Measurements from ENCODE around the gene GRHPR. TPM values are rescaled to one million over a fixed set of nuclear protein-coding genes. Genes with fewer than 3 reads are reported as not detected.

Gene GRHPR
- total and polyA plus RNA-seq, 2 of the 4 experiments (the other 2 are of a cell fraction): 182 to 191 TPM

DNA sequence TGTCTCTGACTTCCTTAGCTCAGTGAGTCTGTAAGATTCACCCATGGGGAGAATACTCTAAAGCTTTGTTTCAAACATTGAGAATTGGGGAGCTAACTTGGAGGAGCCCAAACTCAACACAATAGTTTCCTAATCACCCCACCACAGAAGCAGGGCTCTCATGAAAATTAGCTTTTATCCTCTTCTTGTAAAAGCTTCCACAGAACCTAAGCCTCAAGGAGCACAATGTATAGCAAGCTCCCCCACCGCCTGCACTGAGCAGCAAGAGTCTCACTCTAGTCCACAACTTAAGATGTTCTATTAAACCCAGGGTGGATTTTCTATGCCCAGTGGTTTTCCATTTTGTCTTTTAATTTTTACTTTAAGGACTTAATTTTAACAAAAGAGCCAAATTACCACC, 48.9 kb upstream of the GRHPR start:
- intact Hi-C loops (cut with micrococcal nuclease): no loop called here
- peaks cover 2% of the 10 kb centered on the region; the same call in 1 of the 2 replicates for H3K9me1 ChIP-seq (ENCODE audit: insufficient read depth, low read length)
- H3K9ac ChIP-seq (ENCODE audit: low read depth, low read length): no peak overlapping the region
- no peak overlapping the region for H3K4me2 ChIP-seq (ENCODE audit: low read depth, low read length)
- no peak overlapping the region for H2BK5ac ChIP-seq (ENCODE audit: low read depth, low read length, poor library complexity, severe bottlenecking)
- no CpG with 5 or more reads among the region's 1 CpG for WGBS, 2 experiments (ENCODE audit: extremely low coverage in 2 of 2, insufficient read length in 1 of 2)
- H2BK120ac ChIP-seq (ENCODE audit: low read depth, low read length): no peak overlapping the region
- no peak overlapping the region for H2AFZ ChIP-seq (replicated peaks; ENCODE audit: low read length, poor library complexity)
- H4K8ac ChIP-seq (ENCODE audit: low read depth in 2 of 2, low read length in 2 of 2): no peak overlapping the region
- in situ Hi-C loops (cut with MboI; ENCODE audit: low sequenced_read_pairs): loop anchor here (10.0 kb wide), 1 partner anchor 59 kb away; no protein-coding TSS in a partner anchor
- TF ChIP-seq MAFK (IDR thresholded peaks at IDR 0.05; ENCODE audit: low read depth, low read length) (no peak), SMC3 (IDR thresholded peaks at IDR 0.05; ENCODE audit: low read depth, low read length) (no peak), MAZ (IDR thresholded peaks at IDR 0.05; ENCODE audit: borderline replicate concordance, low read depth, low read length) (no peak), FOS (IDR thresholded peaks at IDR 0.05; ENCODE audit: low read depth, low read length) (no peak), POLR2A (IDR thresholded peaks at IDR 0.05; ENCODE audit: low read depth, low read length) (no peak), USF2 (IDR thresholded peaks at IDR 0.05; ENCODE audit: low read depth, low read length) (no peak), NFE2L2 (IDR thresholded peaks at IDR 0.05; ENCODE audit: low read depth, low read length) (no peak), CHD1 (IDR thresholded peaks at IDR 0.05; ENCODE audit: low read depth, low read length) (no peak), RFX5 (IDR thresholded peaks at IDR 0.05; ENCODE audit: low read depth, low read length) (no peak), RAD21 (IDR thresholded peaks at IDR 0.05; ENCODE audit: low read length) (no peak), BHLHE40 (IDR thresholded peaks at IDR 0.05; ENCODE audit: low read depth, low read length) (no peak), MXI1 (IDR thresholded peaks at IDR 0.05; ENCODE audit: borderline replicate concordance, low read depth, low read length) (no peak), CTCF (conservative IDR thresholded peaks at IDR 0.05; ENCODE audit: low read depth, low read length) (no peak), CEBPB (IDR thresholded peaks at IDR 0.05; ENCODE audit: low read depth, low read length) (no peak), RCOR1 (IDR thresholded peaks at IDR 0.05; ENCODE audit: insufficient replicate concordance, low read length) (no peak)
- TF ChIP-seq, protein P1, sequence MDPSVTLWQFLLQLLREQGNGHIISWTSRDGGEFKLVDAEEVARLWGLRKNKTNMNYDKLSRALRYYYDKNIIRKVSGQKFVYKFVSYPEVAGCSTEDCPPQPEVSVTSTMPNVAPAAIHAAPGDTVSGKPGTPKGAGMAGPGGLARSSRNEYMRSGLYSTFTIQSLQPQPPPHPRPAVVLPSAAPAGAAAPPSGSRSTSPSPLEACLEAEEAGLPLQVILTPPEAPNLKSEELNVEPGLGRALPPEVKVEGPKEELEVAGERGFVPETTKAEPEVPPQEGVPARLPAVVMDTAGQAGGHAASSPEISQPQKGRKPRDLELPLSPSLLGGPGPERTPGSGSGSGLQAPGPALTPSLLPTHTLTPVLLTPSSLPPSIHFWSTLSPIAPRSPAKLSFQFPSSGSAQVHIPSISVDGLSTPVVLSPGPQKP (IDR thresholded peaks at IDR 0.05; ENCODE audit: borderline replicate concordance, low read depth, low read length): no peak
- H3K9me3 ChIP-seq (ENCODE audit: control insufficient read depth, insufficient read depth, low read length): no peaks in the 10 kb centered on the region
- H4K91ac ChIP-seq (ENCODE audit: insufficient read depth, low read depth, low read length): no peak overlapping the region
- H2AK5ac ChIP-seq (ENCODE audit: low read depth, low read length): no peak overlapping the region
- no peak overlapping the region for H3K4me3 ChIP-seq (ENCODE audit: insufficient read depth, low read depth, low read length)
- ATAC-seq (ENCODE audit: low read depth) (no peak), DNase-seq (no peak)
- H2BK15ac ChIP-seq (ENCODE audit: low read depth, low read length): no peak overlapping the region
- POLR2A ChIA-PET (ENCODE audit: unreplicated experiment): no interaction called here
- dilution Hi-C loops (cut with HindIII; ENCODE audit: low sequenced_read_pairs, unreplicated experiment): no loop called here
- H3K4ac ChIP-seq (ENCODE audit: low read depth, low read length): no peak overlapping the region
- H3K27me3 ChIP-seq (ENCODE audit: control insufficient read depth, insufficient read depth, low read length): peaks cover 14% of the 10 kb centered on the region
- H3K27ac ChIP-seq (ENCODE audit: insufficient read depth, low read length): no peak overlapping the region
- 0 out of 2 replicates have a peak, but pooled peaks cover 2% of the 10 kb centered on the region for H3K4me1 ChIP-seq (ENCODE audit: control insufficient read depth, insufficient read depth, low read length)
- H3K56ac ChIP-seq (ENCODE audit: extremely low read depth, insufficient read depth, low read length): no peak overlapping the region
- H4K20me1 ChIP-seq (ENCODE audit: insufficient read depth, low read length): no peaks in the 10 kb centered on the region; the same call in 1 of the 2 replicates
- H3K79me1 ChIP-seq (ENCODE audit: low read depth in 1 of 2, low read length in 2 of 2): no peaks in the 10 kb centered on the region
- CTCF ChIA-PET: no interaction called here
- BruUV-seq (replicated peaks): no TSS peak
- no peak overlapping the region for H2BK20ac ChIP-seq (ENCODE audit: low read depth, low read length)
- no peak overlapping the region for H4K5ac ChIP-seq (ENCODE audit: low read depth, low read length)
- no peaks in the 10 kb centered on the region for H3K36me3 ChIP-seq (ENCODE audit: control insufficient read depth, insufficient read depth, low read length)
- no peak overlapping the region for H3K14ac ChIP-seq (replicated peaks; ENCODE audit: low read depth, low read length)
- H2AK9ac ChIP-seq (replicated peaks; ENCODE audit: low read depth, low read length, poor library complexity): no peak overlapping the region
- H3K23ac ChIP-seq (ENCODE audit: low read depth, low read length): no peak overlapping the region
- H3K18ac ChIP-seq (ENCODE audit: low read depth, low read length): no peak overlapping the region
